Fibroblast of lung (primary cell): ENCODE results near the gene OXLD1. TPM values are rescaled to one million over a fixed set of nuclear protein-coding genes. Genes with fewer than 3 reads are reported as not detected.

Experiments
- DNase-seq, 2 donors: peaks; one replicate each; pipeline versions ENCODE4 v3.0.0 to v3.0.0-alpha.2; 2010; ENCODE audit warnings: low read depth in 2 of 2
- H2AFZ ChIP-seq: 2 replicates; pipeline ENCODE4 v1.5.1; 2012; ENCODE audit warnings: low read length, control low read depth, inconsistent platforms
- H3K27ac ChIP-seq: 2 replicates; pipeline ENCODE4 v1.5.1; 2011; ENCODE audit warnings: low read length, control low read depth; ENCODE audit not compliant: insufficient read depth
- H3K27me3 ChIP-seq: 2 replicates; pipeline ENCODE4 v1.5.1; 2011; ENCODE audit warnings: mild to moderate bottlenecking, low read length; ENCODE audit not compliant: control insufficient read depth, insufficient read depth
- H3K36me3 ChIP-seq: 2 replicates; pipeline ENCODE4 v1.5.1; 2011; ENCODE audit warnings: low read length; ENCODE audit not compliant: control insufficient read depth, insufficient read depth
- H3K4me1 ChIP-seq: 2 replicates; pipeline ENCODE4 v1.5.1; 2011; ENCODE audit warnings: low read length; ENCODE audit not compliant: control insufficient read depth, insufficient read depth; ENCODE audit errors: extremely low read depth
- H3K4me2 ChIP-seq: 2 replicates; pipeline ENCODE4 v1.5.1; 2011; ENCODE audit warnings: low read length, control low read depth; ENCODE audit not compliant: insufficient read depth; ENCODE audit errors: extremely low read depth
- H3K4me3 ChIP-seq, 4 experiments: fragments of 200-600 bp in 1 of 4; sonication (generic) in 1 of 4; replicated peaks in 1 of 4; 2 replicates each; pipeline ENCODE4 v1.5.1; 2011 to 2016; ENCODE audit warnings: low read length in 4 of 4, low read depth in 3 of 4, mild to moderate bottlenecking in 3 of 4, control low read depth in 2 of 4, inconsistent platforms in 1 of 4, mixed read lengths in 1 of 4; ENCODE audit not compliant: insufficient read depth in 1 of 4; ENCODE audit errors: control extremely low read depth in 1 of 4
- H3K79me2 ChIP-seq: 2 replicates; pipeline ENCODE4 v1.5.1; 2012; ENCODE audit warnings: mild to moderate bottlenecking, low read length, inconsistent platforms; ENCODE audit not compliant: control insufficient read depth, insufficient read depth
- H3K9ac ChIP-seq: 2 replicates; pipeline ENCODE4 v1.5.1; 2011; ENCODE audit warnings: mild to moderate bottlenecking, low read length, control low read depth; ENCODE audit not compliant: insufficient read depth
- H3K9me3 ChIP-seq: 2 replicates; pipeline ENCODE4 v1.5.1; 2012; ENCODE audit warnings: low read depth, low read length; ENCODE audit not compliant: control insufficient read depth, insufficient read depth
- H4K20me1 ChIP-seq: 2 replicates; pipeline ENCODE4 v1.5.1; 2011; ENCODE audit warnings: low read length; ENCODE audit not compliant: control insufficient read depth, insufficient read depth; ENCODE audit errors: extremely low read depth
- CTCF ChIP-seq, 2 donors: IDR thresholded peaks in 1 of 2; conservative IDR thresholded peaks in 1 of 2; 1 replicate in 1 of 2; 2 replicates in 1 of 2; pipeline ENCODE4 v1.5.1; 2011 to 2012; ENCODE audit warnings: low read length in 2 of 2, control low read depth in 1 of 2, inconsistent platforms in 1 of 2, low read depth in 1 of 2, mild to moderate bottlenecking in 1 of 2
- EZH2 ChIP-seq: IDR thresholded peaks from 2 replicates; pipeline ENCODE4 v1.5.1; 2012; ENCODE audit warnings: low read length, control low read depth, mild to moderate bottlenecking; ENCODE audit errors: missing control alignments
- polyA minus RNA-seq: library from RNA; depleted of rRNA, polyadenylated mRNA; stranded (reverse); fragments of >200 nt; gene quantifications from 2 replicates; pipeline ENCODE4 v1.2.3, GENCODE V29; 2011; ENCODE audit warnings: low replicate concordance
- polyA plus RNA-seq, 2 donors: library from polyadenylated mRNA; depleted of rRNA in 1 of 2; stranded (reverse) in 1 of 2; unstranded in 1 of 2; fragments of >200 nt; gene quantifications; 2 replicates each; pipeline ENCODE4 v1.2.1, GENCODE V29; 2011 to 2012; ENCODE audit warnings: missing spikeins in 1 of 2
- total RNA-seq: library from RNA; depleted of rRNA; stranded (reverse); fragments of >200 nt; gene quantifications from 2 replicates; pipeline ENCODE4 v1.2.1, GENCODE V29; 2014

The OXLD1 gene
- total RNA-seq (34.2 and 45.6 TPM in 2 replicates), polyA plus RNA-seq (8.8 and 11.6 TPM in 2 replicates), polyA minus RNA-seq (1.7 and 6.2 TPM in 2 replicates)
- 19.7 and 28.2 TPM in 2 replicates for polyA plus RNA-seq (2012)

- Histone ChIP-seq H3K27ac (peak within 1 kb of the TSS; percentile 90), H3K4me1 (peaks cover 9% of the 10 kb centered on the region), H3K4me2 (peak within 1 kb of the TSS; percentile 100), H3K4me3 (peak within 1 kb of the TSS; percentile 66 to 98 (median 92)), H4K20me1 (no peaks in the 10 kb centered on the region), H3K79me2 (peaks cover 27% of the 10 kb centered on the region), H2AFZ (peak within 1 kb of the TSS; percentile 76), H3K36me3 (peaks cover 22% of the 10 kb centered on the region), H3K27me3 (no peaks in the 10 kb centered on the region), H3K9me3 (no peaks in the 10 kb centered on the region), H3K9ac (peak within 1 kb of the TSS; percentile 91)
- no peak for TF ChIP-seq EZH2
- TF ChIP-seq CTCF (conservative IDR thresholded peaks at IDR 0.05 in 1 of 2, IDR thresholded peaks at IDR 0.05 in 1 of 2; ENCODE audit: low read depth in 1 of 2, low read length in 2 of 2), result no peak
- DNase-seq, result peak; percentile 96 to 97
Measured at GRCh38 chr17:81666342-81667191, at the start of gene OXLD1, which contains the start of gene CCDC137. Gene OXLD1 (minus strand): TSS chr17:81666605. CDS start chr17:81666577, 28 bp downstream. Gene CCDC137 (plus strand): TSS chr17:81666737. CDS start chr17:81666767, 30 bp downstream.

GRCh38 chr17:81715107-81715871 is 48.9 kb upstream of the OXLD1 start:
- Histone ChIP-seq H3K27ac (no peak overlapping the region), H3K9ac (no peak overlapping the region), H4K20me1 (no peaks in the 10 kb centered on the region), H3K36me3 (peaks cover 3% of the 10 kb centered on the region), H3K4me3 (no peak overlapping the region), H3K27me3 (no peaks in the 10 kb centered on the region), H3K79me2 (peaks cover 7% of the 10 kb centered on the region), H3K4me2 (no peak overlapping the region), H3K9me3 (no peaks in the 10 kb centered on the region), H2AFZ (no peak overlapping the region), H3K4me1 (peaks cover 20% of the 10 kb centered on the region)
- DNase-seq, result no peak
- TF ChIP-seq CTCF (conservative IDR thresholded peaks at IDR 0.05 in 1 of 2, IDR thresholded peaks at IDR 0.05 in 1 of 2; ENCODE audit: low read depth in 1 of 2, low read length in 2 of 2) (no peak), EZH2 (no peak)
